HG03103 (cell line): ENCODE data around the gene LMO3.

Experiments
- ATAC-seq: cut with Tn5 transposase; IDR thresholded peaks from one replicate; pipeline ENCODE4 v1.9.1; 2021; ENCODE audit warnings: low read depth; ENCODE audit not compliant: unreplicated experiment

The LMO3 gene

GRCh38 chr12:16606117-16606200 is at the start of gene LMO3:
TSS of gene LMO3 (minus strand) at chr12:16606162. CDS start at chr12:16600860, 5,302 bp downstream.
- ATAC-seq: no peak

GRCh38 chr12:16636435-16637055 is 30.6 kb upstream of the LMO3 start:
- no peak for ATAC-seq

GRCh38 chr12:16634786-16635185 is 28.8 kb upstream of the LMO3 start:
- no peak for ATAC-seq

- ATAC-seq: no peak
Measured at GRCh38 chr12:16626991-16627390, 21.0 kb upstream of the LMO3 start.

- ATAC-seq: no peak
Measured at GRCh38 chr12:16622338-16622737, 16.4 kb upstream of the LMO3 start.

- ATAC-seq: no peak
Measured at GRCh38 chr12:16619537-16619936, 13.6 kb upstream of the LMO3 start.

GRCh38 chr12:16618256-16618655 is 12.3 kb upstream of the LMO3 start:
- no peak for ATAC-seq

- ATAC-seq: no peak
Measured at GRCh38 chr12:16613199-16613598, 7.2 kb upstream of the LMO3 start.

GRCh38 chr12:16612647-16613046 is 6.7 kb upstream of the LMO3 start:
- no peak for ATAC-seq

GRCh38 chr12:16611146-16611545 is 5.2 kb upstream of the LMO3 start:
- no peak for ATAC-seq

GRCh38 chr12:16610743-16611142 is 4.8 kb upstream of the LMO3 start:
- no peak for ATAC-seq

GRCh38 chr12:16610001-16610585 is 4.1 kb upstream of the LMO3 start:
- no peak for ATAC-seq

GRCh38 chr12:16608946-16609539 is 3.1 kb upstream of the LMO3 start:
- no peak for ATAC-seq

GRCh38 chr12:16607906-16608775 is 2.2 kb upstream of the LMO3 start:
- ATAC-seq: no peak

GRCh38 chr12:16606991-16607390 is 1.0 kb upstream of the LMO3 start:
- ATAC-seq: no peak

- ATAC-seq: no peak
Measured at GRCh38 chr12:16606201-16606849, 363 bp upstream of the LMO3 start.

GRCh38 chr12:16605642-16606116 is 283 bp downstream of the LMO3 start:
- no peak for ATAC-seq

- no peak for ATAC-seq
Measured at GRCh38 chr12:16604596-16605252, 1.2 kb downstream of the LMO3 start.

- no peak for ATAC-seq
Measured at GRCh38 chr12:16603916-16604575, 1.9 kb downstream of the LMO3 start.

- no peak for ATAC-seq
Measured at GRCh38 chr12:16603260-16603915, 2.6 kb downstream of the LMO3 start.
